B cell (primary cell): Measurements from ENCODE around the gene CADM1. TPM values are rescaled to one million over a fixed set of nuclear protein-coding genes. Genes with fewer than 3 reads are reported as not detected.

Source experiments
- ATAC-seq: fragments of 200-7000 bp; cut with Tn5 transposase; one replicate; pipeline ENCODE4 v1.10.0; 2021; ENCODE audit warnings: low read depth, mild to moderate bottlenecking, moderate number of reproducible peaks, moderate library complexity
- CTCF ChIA-PET: fragments of 350-600 bp; sonication (Branson Sonifier 250); formaldehyde crosslinking; loops from one replicate; lab custom pipeline; 2021; ENCODE audit warnings: antibody characterized with exemption, inconsistent platforms; lab: Charles Lee
- POLR2A ChIA-PET: fragments of 350-600 bp; sonication (Branson Sonifier 250); formaldehyde crosslinking; loops from one replicate; lab custom pipeline; 2021; ENCODE audit warnings: antibody characterized with exemption; lab: Charles Lee
- DNase-seq: peaks from one replicate; pipeline ENCODE4 v3.0.0; 2013
- H2AFZ ChIP-seq: 2 replicates; pipeline ENCODE4 v1.6.1; 2012; ENCODE audit warnings: mild to moderate bottlenecking, low read depth, low read length; ENCODE audit not compliant: insufficient read depth, poor library complexity, severe bottlenecking
- H3K27ac ChIP-seq, 2 donors: 1 replicate in 1 of 2; 2 replicates in 1 of 2; pipeline ENCODE4 v1.5.1; 2012 to 2013; ENCODE audit warnings: low read length in 2 of 2, mild to moderate bottlenecking in 2 of 2, moderate library complexity in 1 of 2
- H3K27me3 ChIP-seq, 4 experiments: fragments of 200-600 bp in 1 of 4; sonication (generic) in 1 of 4; replicated peaks in 1 of 4; 1 replicate in 2 of 4; 2 replicates in 2 of 4; pipeline versions ENCODE4 v1.6.1 to v1.7.0; 2013 to 2016; ENCODE audit warnings: low read length in 3 of 4, mild to moderate bottlenecking in 2 of 4, mixed read lengths in 1 of 4, moderate library complexity in 1 of 4; ENCODE audit not compliant: insufficient read depth in 4 of 4, control insufficient read depth in 3 of 4; ENCODE audit errors: control extremely low read depth in 1 of 4
- H3K36me3 ChIP-seq, 2 experiments: replicated peaks in 1 of 2; 1 replicate in 1 of 2; 2 replicates in 1 of 2; pipeline versions ENCODE4 v1.6.1 to v1.7.1; 2013; ENCODE audit warnings: low read length in 1 of 2; ENCODE audit not compliant: insufficient read depth in 2 of 2, control insufficient read depth in 1 of 2; ENCODE audit errors: control extremely low read depth in 1 of 2, extremely low read depth in 1 of 2
- H3K4me1 ChIP-seq, 2 donors: fragments of 200-600 bp in 1 of 2; sonication (generic) in 1 of 2; 1 replicate in 1 of 2; 2 replicates in 1 of 2; pipeline versions ENCODE4 v1.5.1 to v1.6.1; 2013 to 2017; ENCODE audit warnings: low read length in 2 of 2; ENCODE audit not compliant: control insufficient read depth in 2 of 2, insufficient read depth in 2 of 2
- H3K4me2 ChIP-seq: replicated peaks from 2 replicates; pipeline ENCODE3; 2012; ENCODE audit warnings: mild to moderate bottlenecking, low read depth, low read length; ENCODE audit not compliant: poor library complexity, severe bottlenecking
- H3K4me3 ChIP-seq, 5 experiments: fragments of 200-600 bp in 1 of 5; sonication (generic) in 1 of 5; 1 replicate in 3 of 5; 2 replicates in 2 of 5; pipeline versions ENCODE4 v1.5.1 to v1.7.0; 2011 to 2016; ENCODE audit warnings: low read length in 4 of 5, mild to moderate bottlenecking in 4 of 5, low read depth in 2 of 5, control low read depth in 1 of 5, moderate library complexity in 1 of 5; ENCODE audit not compliant: insufficient read depth in 1 of 5; ENCODE audit errors: control extremely low read depth in 1 of 5, extremely low read depth in 1 of 5
- H3K79me2 ChIP-seq: fragments of 200-600 bp; sonication (generic); one replicate; pipeline ENCODE4 v1.6.0; 2016; ENCODE audit warnings: low read length; ENCODE audit not compliant: control insufficient read depth, insufficient read depth
- H3K9ac ChIP-seq: fragments of 200-600 bp; sonication (generic); 2 replicates; pipeline ENCODE4 v1.6.1; 2017; ENCODE audit warnings: mild to moderate bottlenecking, low read length, moderate library complexity
- H3K9me3 ChIP-seq, 3 donors: one replicate each; pipeline versions ENCODE4 v1.6.1 to v1.7.1; 2013; ENCODE audit warnings: low read length in 2 of 3; ENCODE audit not compliant: control insufficient read depth in 2 of 3, insufficient read depth in 1 of 3; ENCODE audit errors: control extremely low read depth in 1 of 3
- H4K20me1 ChIP-seq: 2 replicates; pipeline ENCODE4 v1.6.0; 2012; ENCODE audit warnings: mild to moderate bottlenecking, low read length; ENCODE audit not compliant: insufficient read depth, control insufficient read depth, poor library complexity, severe bottlenecking
- H3K27ac Mint-ChIP-seq: one replicate; pipeline ENCODE4 v1.8.0; 2021; ENCODE audit warnings: mixed read lengths
- H3K27me3 Mint-ChIP-seq: one replicate; pipeline ENCODE4 v1.8.0; 2021; ENCODE audit warnings: mixed read lengths
- H3K4me1 Mint-ChIP-seq: one replicate; pipeline ENCODE4 v1.8.0; 2021; ENCODE audit warnings: mixed read lengths
- H3K4me3 Mint-ChIP-seq: one replicate; pipeline ENCODE4 v1.8.0; 2021; ENCODE audit warnings: mixed read lengths
- H3K9me3 Mint-ChIP-seq: one replicate; pipeline ENCODE4 v1.8.0; 2022; ENCODE audit warnings: mixed read lengths; ENCODE audit not compliant: insufficient read depth
- CTCF ChIP-seq: fragments of 200-600 bp; IDR thresholded peaks from one replicate; pipeline ENCODE4 v1.8.0; 2022; ENCODE audit warnings: antibody characterized with exemption, mild to moderate bottlenecking
- EZH2 ChIP-seq: IDR thresholded peaks from 2 replicates; pipeline ENCODE4 v1.6.1; 2012; ENCODE audit warnings: borderline replicate concordance, low read depth, mild to moderate bottlenecking, moderate library complexity, low read length; ENCODE audit not compliant: insufficient read depth, poor library complexity, severe bottlenecking
- WGBS: methylation state at CpG from one replicate; pipeline ENCODE4 v1.1.5; 2013; ENCODE audit warnings: missing lambda C conversion rate; ENCODE audit not compliant: insufficient coverage; 5-methylcytosine and 5-hydroxymethylcytosine counted together
- intact Hi-C: fragments of 100-400 bp; cut with micrococcal nuclease; formaldehyde crosslinking; loops from one replicate; pipeline ENCODE4 v1.10.0; 2022
- polyA plus RNA-seq: library from polyadenylated mRNA; depleted of rRNA; stranded (reverse); fragments of >200 nt; gene quantifications from 2 replicates; pipeline ENCODE4 v1.2.3, GENCODE V29; 2012
- total RNA-seq, 2 donors: library from RNA; stranded (reverse); fragments of 120-200 nt in 1 of 2; gene quantifications; 1 replicate in 1 of 2; 2 replicates in 1 of 2; pipeline versions ENCODE4 v1.2.3 to v1.2.4, GENCODE V29; 2013 to 2022

Gene CADM1
- total and polyA plus RNA-seq, 2 donors (not counting 1 experiment from before 2014, with no cell fraction given): 0.43 to 0.49 TPM

GRCh38 chr11:115164774-115165173 lies 339.4 kb downstream of the CADM1 start:
- POLR2A ChIA-PET: no interaction called here
- Histone ChIP-seq H4K20me1 (no peaks in the 10 kb centered on the region), H3K4me1 (no peaks in the 10 kb centered on the region), H2AFZ (no peak overlapping the region), H3K27me3 (no peaks in the 10 kb centered on the region), H3K36me3 (no peaks in the 10 kb centered on the region), H3K9ac (no peak overlapping the region), H3K4me2 (no peak overlapping the region), H3K27ac (no peak overlapping the region), H3K4me3 (no peak overlapping the region), H3K9me3 (no peaks in the 10 kb centered on the region), H3K79me2 (no peaks in the 10 kb centered on the region)
- TF ChIP-seq EZH2 (no peak), CTCF (no peak)
- Mint-ChIP-seq H3K27ac (no peak overlapping the region), H3K9me3 (no peaks in the 10 kb centered on the region), H3K27me3 (peaks cover 19% of the 10 kb centered on the region), H3K4me1 (no peaks in the 10 kb centered on the region), H3K4me3 (no peak overlapping the region)
- intact Hi-C loops: no loop called here
- CTCF ChIA-PET: no interaction called here
- ATAC-seq: no peak
- 46% methylated on average over 4 of the region's 6 CpGs for WGBS
- no peak for DNase-seq

DNA sequence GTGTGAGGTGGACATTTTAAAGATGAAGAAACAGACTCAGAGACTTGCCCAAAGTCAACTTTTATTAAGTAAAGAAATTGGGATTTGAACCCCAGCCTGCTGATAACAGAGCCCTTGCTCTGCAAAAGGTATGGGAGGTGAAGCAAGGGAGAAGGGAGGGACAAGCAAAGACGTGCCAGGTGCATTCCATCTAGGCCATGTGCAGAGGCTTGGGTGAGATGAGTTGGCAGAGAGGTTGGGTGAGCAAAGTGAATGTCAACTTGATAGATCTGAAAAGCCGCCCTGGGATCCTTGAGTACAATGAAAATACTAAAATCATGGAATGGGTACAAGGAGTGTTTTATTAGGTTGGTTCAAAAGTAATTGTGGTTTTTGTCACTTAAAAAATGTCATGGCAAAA lies 341.3 kb downstream of the CADM1 start:
- peaks cover 0 to 2% (median 0%) of the 10 kb centered on the region in 4 experiments for H3K27me3 ChIP-seq
- no peaks in the 10 kb centered on the region for H3K36me3 ChIP-seq
- Mint-ChIP-seq H3K4me3 (no peak overlapping the region), H3K27me3 (peaks cover 25% of the 10 kb centered on the region), H3K27ac (no peak overlapping the region), H3K9me3 (no peaks in the 10 kb centered on the region), H3K4me1 (no peaks in the 10 kb centered on the region)
- no peak overlapping the region for H3K27ac ChIP-seq
- no peak for TF ChIP-seq CTCF
- TF ChIP-seq EZH2: no peak
- ChIA-PET CTCF (no interaction called here), POLR2A (no interaction called here)
- DNase-seq: no peak
- H3K9ac ChIP-seq: no peak overlapping the region
- WGBS: 73% methylated on average over 2 of the region's 2 CpGs
- intact Hi-C loops: no loop called here
- H3K79me2 ChIP-seq: no peaks in the 10 kb centered on the region
- no peaks in the 10 kb centered on the region for H3K4me1 ChIP-seq
- H3K4me3 ChIP-seq: no peak overlapping the region
- no peak overlapping the region for H3K4me2 ChIP-seq
- H3K9me3 ChIP-seq: peaks cover 0 to 5% (median 0%) of the 10 kb centered on the region in 3 donors
- H4K20me1 ChIP-seq: no peaks in the 10 kb centered on the region
- ATAC-seq: no peak
- H2AFZ ChIP-seq: no peak overlapping the region
